Smooth muscle cell (in vitro differentiated cells): Measurements from ENCODE around the gene ZIK1. TPM values are rescaled to one million over a fixed set of nuclear protein-coding genes. Genes with fewer than 3 reads are reported as not detected.
A peak's percentile ranks its signal among the peaks of the same experiment; 100 is the strongest.

Experiments used
- DNase-seq: peaks from one replicate; lab custom pipeline; 2025; ENCODE audit not compliant: unreplicated experiment; lab: John Stamatoyannopoulos, UW
- H2AFZ ChIP-seq: fragments of 200-600 bp; sonication (generic); 2 replicates; pipeline ENCODE4 v1.6.0; 2016; ENCODE audit warnings: antibody characterized with exemption, low read depth, mild to moderate bottlenecking
- H3F3A ChIP-seq: fragments of 200-600 bp; sonication (generic); 2 replicates; pipeline ENCODE4 v1.6.0; 2017; ENCODE audit warnings: antibody characterized with exemption, low read depth
- H3K27ac ChIP-seq: fragments of 200-600 bp; sonication (generic); 2 replicates; pipeline ENCODE4 v1.5.1; 2016; ENCODE audit warnings: low read depth, mild to moderate bottlenecking
- H3K27me3 ChIP-seq: fragments of 200-600 bp; sonication (generic); 2 replicates; pipeline ENCODE4 v1.6.1; 2016; ENCODE audit warnings: low read depth, mild to moderate bottlenecking
- H3K36me3 ChIP-seq: fragments of 200-600 bp; sonication (generic); 2 replicates; pipeline ENCODE4 v1.5.1; 2016; ENCODE audit warnings: low read depth
- H3K4me1 ChIP-seq: fragments of 200-600 bp; sonication (generic); 2 replicates; pipeline ENCODE4 v1.5.1; 2016; ENCODE audit warnings: low read depth
- H3K4me2 ChIP-seq: fragments of 200-600 bp; sonication (generic); 2 replicates; pipeline ENCODE4 v1.6.0; 2016; ENCODE audit warnings: mild to moderate bottlenecking
- H3K4me3 ChIP-seq: fragments of 200-600 bp; sonication (generic); 2 replicates; pipeline ENCODE4 v1.5.1; 2016; ENCODE audit warnings: mild to moderate bottlenecking
- H3K79me2 ChIP-seq: fragments of 200-600 bp; sonication (generic); 2 replicates; pipeline ENCODE4 v1.6.0; 2016; ENCODE audit warnings: low read depth, mild to moderate bottlenecking
- H3K9ac ChIP-seq: fragments of 200-600 bp; sonication (generic); 2 replicates; pipeline ENCODE4 v1.6.0; 2016; ENCODE audit warnings: low read depth
- H3K9me3 ChIP-seq: fragments of 200-600 bp; sonication (generic); replicated peaks from 2 replicates; pipeline ENCODE4 v1.5.1; 2016; ENCODE audit warnings: low read depth
- H4K20me1 ChIP-seq: fragments of 200-600 bp; sonication (generic); 2 replicates; pipeline ENCODE4 v1.6.0; 2016; ENCODE audit warnings: low read depth
- CTCF ChIP-seq: fragments of 200-600 bp; sonication (generic); IDR thresholded peaks from 2 replicates; pipeline ENCODE4 v1.5.1; 2017; ENCODE audit warnings: borderline replicate concordance, mild to moderate bottlenecking, antibody characterized with exemption; ENCODE audit not compliant: insufficient read depth, poor library complexity, severe bottlenecking
- WGBS: methylation state at CpG from one replicate; pipeline ENCODE4 v1.1.7; 2016; ENCODE audit warnings: low lambda C conversion rate; 5-methylcytosine and 5-hydroxymethylcytosine counted together
- polyA plus RNA-seq: library from polyadenylated mRNA; unstranded; fragments of >200 nt; fragmentation: Nextera tagmentation; extraction: Ambion mirVana; gene quantifications from 2 replicates; pipeline ENCODE4 v1.2.1, GENCODE V29; 2016
- total RNA-seq: library from RNA; depleted of rRNA; stranded (reverse); fragments of >200 nt; gene quantifications from 2 replicates; pipeline ENCODE4 v1.2.3, GENCODE V29; 2014

ZIK1 gene
- total and polyA plus RNA-seq, 2 experiments from 2014 or later, result 4.6 to 6.5 TPM

- Histone ChIP-seq H3K4me3 (no peak overlapping the region), H2AFZ (no peak overlapping the region), H4K20me1 (no peaks in the 10 kb centered on the region), H3K4me2 (no peak overlapping the region), H3K27ac (no peak overlapping the region), H3K79me2 (peaks cover 56% of the 10 kb centered on the region), H3K36me3 (peaks cover 54% of the 10 kb centered on the region), H3K9me3 (peaks cover 62% of the 10 kb centered on the region), H3K9ac (no peak overlapping the region), H3F3A (no peaks in the 10 kb centered on the region), H3K4me1 (no peaks in the 10 kb centered on the region), H3K27me3 (no peaks in the 10 kb centered on the region)
- no peak for TF ChIP-seq CTCF
- DNase-seq, result no peak
Measured at GRCh38 chr19:57623091-57623490, 39.1 kb downstream of the ZIK1 start.

GRCh38 chr19:57632987-57633831 lies 49.3 kb downstream of the ZIK1 start, which contains the start of gene ZNF211:
Gene ZNF211 (plus strand): TSS chr19:57633168. CDS start chr19:57633347, 179 bp downstream.
- peak; percentile 62 for DNase-seq
- H3K4me1 ChIP-seq, result peaks cover 3% of the 10 kb centered on the region
- H3K4me3 ChIP-seq, result peak within 1 kb of the TSS; percentile 84
- H3K27me3 ChIP-seq, result no peaks in the 10 kb centered on the region
- peak within 1 kb of the TSS; percentile 85 for H3K4me2 ChIP-seq
- TF ChIP-seq CTCF, result no peak
- H3K9me3 ChIP-seq, result peaks cover 34% of the 10 kb centered on the region
- H3K79me2 ChIP-seq, result peaks cover 31% of the 10 kb centered on the region
- H3F3A ChIP-seq, result peaks cover 3% of the 10 kb centered on the region
- H3K27ac ChIP-seq, result no peak within 1 kb of the TSS
- peak within 1 kb of the TSS; percentile 72 for H3K9ac ChIP-seq
- H2AFZ ChIP-seq, result peak within 1 kb of the TSS; percentile 92
- H3K36me3 ChIP-seq, result peaks cover 37% of the 10 kb centered on the region
- no peaks in the 10 kb centered on the region for H4K20me1 ChIP-seq
- 3% methylated on average over 58 of the region's 59 CpGs for WGBS

GRCh38 chr19:57633832-57634131 lies 49.8 kb downstream of the ZIK1 start:
- H3K9me3 ChIP-seq, result peaks cover 40% of the 10 kb centered on the region
- WGBS, result 60% methylated on average over 6 of the region's 6 CpGs

More at GRCh38 chr19:57633832-57634131, 49.8 kb downstream of the ZIK1 start:
- Histone ChIP-seq H3K9ac (peak overlapping the region; percentile 72), H3K4me3 (peak overlapping the region; percentile 84), H3K4me2 (peak overlapping the region; percentile 85), H3F3A (peaks cover 3% of the 10 kb centered on the region), H3K79me2 (peaks cover 36% of the 10 kb centered on the region), H3K4me1 (peaks cover 3% of the 10 kb centered on the region), H3K36me3 (peaks cover 42% of the 10 kb centered on the region), H3K27ac (no peak overlapping the region), H4K20me1 (no peaks in the 10 kb centered on the region), H2AFZ (peak overlapping the region; percentile 92), H3K27me3 (no peaks in the 10 kb centered on the region)
- no peak for TF ChIP-seq CTCF
- no peak for DNase-seq
